GM12878 (cell line): ENCODE data around the gene STK39.

ENCODE experiments used
- PAX8 ChIP-seq: fragments of 450-650 bp; IDR thresholded peaks from 2 replicates; pipeline ENCODE4 v1.6.1; 2017; ENCODE audit warnings: mild to moderate bottlenecking, moderate library complexity
- POLR2AphosphoS5 ChIP-seq: IDR thresholded peaks from 2 replicates; pipeline ENCODE4 v1.6.1; 2011; ENCODE audit warnings: mild to moderate bottlenecking, low read length, inconsistent platforms
- RAD21 ChIP-seq: IDR thresholded peaks from 2 replicates; pipeline ENCODE4 v1.6.1; 2011; ENCODE audit warnings: mild to moderate bottlenecking, low read depth, low read length, moderate library complexity; ENCODE audit not compliant: insufficient read depth
- TF ChIP-seq, protein P1 (sequence below): fragments of 450-650 bp; IDR thresholded peaks from 2 replicates; pipeline ENCODE4 v1.6.1; 2017; ENCODE audit warnings: mild to moderate bottlenecking
- TF ChIP-seq, protein P2 (sequence below), 3 experiments: IDR thresholded peaks in 2 of 3; conservative IDR thresholded peaks in 1 of 3; 2 replicates each; pipeline ENCODE4 v1.5.1; 2011; ENCODE audit warnings: low read depth in 3 of 3, low read length in 3 of 3, mild to moderate bottlenecking in 3 of 3, control low read depth in 2 of 3, moderate library complexity in 2 of 3, inconsistent platforms in 1 of 3, mixed read lengths in 1 of 3; ENCODE audit not compliant: control insufficient read depth in 2 of 3, insufficient read depth in 1 of 3; ENCODE audit errors: extremely low read depth in 1 of 3

DNA sequence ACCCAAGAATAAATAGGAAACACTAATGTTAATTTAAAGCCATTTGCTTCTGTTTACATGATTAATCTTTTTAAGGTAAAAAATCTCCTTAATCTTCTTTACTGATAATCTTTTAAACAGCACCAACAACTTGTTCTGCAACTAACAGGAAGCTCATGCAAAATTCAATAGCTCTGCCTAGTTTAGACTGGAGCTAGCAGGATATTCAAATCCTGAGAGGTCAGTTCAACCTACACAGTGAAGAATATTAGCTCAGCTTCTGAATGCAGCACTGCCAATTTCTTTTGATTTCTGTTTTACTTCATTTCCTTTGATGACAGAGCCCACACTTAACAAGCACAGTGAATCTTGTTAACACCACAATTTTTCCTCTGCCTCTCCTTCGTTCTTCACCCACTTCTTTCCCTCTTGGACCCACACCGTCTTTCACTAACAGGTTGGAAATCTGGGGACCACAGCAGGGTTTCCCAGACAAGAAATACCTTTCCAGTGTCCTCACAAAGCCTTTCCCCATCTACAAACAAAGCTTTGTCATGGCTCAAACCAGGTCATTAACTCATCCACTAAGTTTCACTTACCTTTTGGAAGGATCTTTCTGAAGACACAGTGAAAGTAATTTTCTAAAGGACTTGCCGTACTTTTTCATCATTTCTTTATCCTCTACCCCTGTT lies 109.8 kb downstream of the STK39 start:
- no peak for TF ChIP-seq RAD21
- no peak for TF ChIP-seq POLR2AphosphoS5
- TF ChIP-seq, protein P1, sequence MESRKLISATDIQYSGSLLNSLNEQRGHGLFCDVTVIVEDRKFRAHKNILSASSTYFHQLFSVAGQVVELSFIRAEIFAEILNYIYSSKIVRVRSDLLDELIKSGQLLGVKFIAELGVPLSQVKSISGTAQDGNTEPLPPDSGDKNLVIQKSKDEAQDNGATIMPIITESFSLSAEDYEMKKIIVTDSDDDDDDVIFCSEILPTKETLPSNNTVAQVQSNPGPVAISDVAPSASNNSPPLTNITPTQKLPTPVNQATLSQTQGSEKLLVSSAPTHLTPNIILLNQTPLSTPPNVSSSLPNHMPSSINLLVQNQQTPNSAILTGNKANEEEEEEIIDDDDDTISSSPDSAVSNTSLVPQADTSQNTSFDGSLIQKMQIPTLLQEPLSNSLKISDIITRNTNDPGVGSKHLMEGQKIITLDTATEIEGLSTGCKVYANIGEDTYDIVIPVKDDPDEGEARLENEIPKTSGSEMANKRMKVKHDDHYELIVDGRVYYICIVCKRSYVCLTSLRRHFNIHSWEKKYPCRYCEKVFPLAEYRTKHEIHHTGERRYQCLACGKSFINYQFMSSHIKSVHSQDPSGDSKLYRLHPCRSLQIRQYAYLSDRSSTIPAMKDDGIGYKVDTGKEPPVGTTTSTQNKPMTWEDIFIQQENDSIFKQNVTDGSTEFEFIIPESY = no peak
- TF ChIP-seq, protein P2, sequence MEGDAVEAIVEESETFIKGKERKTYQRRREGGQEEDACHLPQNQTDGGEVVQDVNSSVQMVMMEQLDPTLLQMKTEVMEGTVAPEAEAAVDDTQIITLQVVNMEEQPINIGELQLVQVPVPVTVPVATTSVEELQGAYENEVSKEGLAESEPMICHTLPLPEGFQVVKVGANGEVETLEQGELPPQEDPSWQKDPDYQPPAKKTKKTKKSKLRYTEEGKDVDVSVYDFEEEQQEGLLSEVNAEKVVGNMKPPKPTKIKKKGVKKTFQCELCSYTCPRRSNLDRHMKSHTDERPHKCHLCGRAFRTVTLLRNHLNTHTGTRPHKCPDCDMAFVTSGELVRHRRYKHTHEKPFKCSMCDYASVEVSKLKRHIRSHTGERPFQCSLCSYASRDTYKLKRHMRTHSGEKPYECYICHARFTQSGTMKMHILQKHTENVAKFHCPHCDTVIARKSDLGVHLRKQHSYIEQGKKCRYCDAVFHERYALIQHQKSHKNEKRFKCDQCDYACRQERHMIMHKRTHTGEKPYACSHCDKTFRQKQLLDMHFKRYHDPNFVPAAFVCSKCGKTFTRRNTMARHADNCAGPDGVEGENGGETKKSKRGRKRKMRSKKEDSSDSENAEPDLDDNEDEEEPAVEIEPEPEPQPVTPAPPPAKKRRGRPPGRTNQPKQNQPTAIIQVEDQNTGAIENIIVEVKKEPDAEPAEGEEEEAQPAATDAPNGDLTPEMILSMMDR (IDR thresholded peaks at IDR 0.05 in 2 of 3, conservative IDR thresholded peaks at IDR 0.05 in 1 of 3; ENCODE audit: control insufficient read depth in 2 of 3, extremely low read depth in 1 of 3, insufficient read depth in 1 of 3, low read depth in 3 of 3, low read length in 3 of 3) = no peak
- TF ChIP-seq PAX8 = no peak
